HepG2 (cell line): Measurements from ENCODE around the gene HERC5. TPM values are rescaled to one million over a fixed set of nuclear protein-coding genes. Genes with fewer than 3 reads are reported as not detected.

Source experiments
- CEBPB ChIP-seq: IDR thresholded peaks from 2 replicates; pipeline ENCODE4 v1.6.1; 2011; ENCODE audit warnings: low read depth, low read length, improper control_type of control experiment, borderline replicate concordance
- DPF2 ChIP-seq: sonication (generic); formaldehyde crosslinking; IDR thresholded peaks from 2 replicates; pipeline ENCODE4 v1.4.0; 2020; ENCODE audit warnings: mild to moderate bottlenecking, low read depth, missing genetic modification reagents, borderline replicate concordance
- GMEB2 ChIP-seq: IDR thresholded peaks from 2 replicates; pipeline ENCODE4 v1.6.1; 2016; ENCODE audit warnings: missing biosample characterization, missing genetic modification reagents, low read depth
- HNF4G ChIP-seq, 2 experiments: sonication (generic) in 1 of 2; formaldehyde crosslinking in 1 of 2; IDR thresholded peaks; 2 replicates each; pipeline versions ENCODE4 v1.4.0 to v1.6.1; 2011 to 2020; ENCODE audit warnings: borderline replicate concordance in 2 of 2, low read depth in 2 of 2, mild to moderate bottlenecking in 2 of 2, low read length in 1 of 2, missing genetic modification reagents in 1 of 2, moderate library complexity in 1 of 2
- MAF1 ChIP-seq: sonication (generic); formaldehyde crosslinking; IDR thresholded peaks from 2 replicates; pipeline ENCODE4 v1.5.0; 2020; ENCODE audit warnings: missing genetic modification reagents, borderline replicate concordance
- NCOA5 ChIP-seq: sonication (generic); formaldehyde crosslinking; IDR thresholded peaks from 2 replicates; pipeline ENCODE4 v1.4.0; 2020; ENCODE audit warnings: missing genetic modification reagents
- NFAT5 ChIP-seq: sonication (generic); formaldehyde crosslinking; IDR thresholded peaks from 2 replicates; pipeline ENCODE4 v1.4.0; 2020; ENCODE audit warnings: missing genetic modification reagents
- PHB2 ChIP-seq: fragments of 450-650 bp; IDR thresholded peaks from 2 replicates; pipeline ENCODE4 v1.6.1; 2018; ENCODE audit not compliant: partially characterized antibody
- PHF21A ChIP-seq: sonication (generic); formaldehyde crosslinking; IDR thresholded peaks from 2 replicates; pipeline ENCODE4 v1.5.0; 2020; ENCODE audit warnings: mild to moderate bottlenecking, missing genetic modification reagents
- RFX1 ChIP-seq: fragments of 450-650 bp; IDR thresholded peaks from 2 replicates; pipeline ENCODE4 v1.6.1; 2017
- RFXAP ChIP-seq: sonication (generic); formaldehyde crosslinking; IDR thresholded peaks from 2 replicates; pipeline ENCODE4 v1.4.0; 2020; ENCODE audit warnings: missing genetic modification reagents, borderline replicate concordance
- SMAD3 ChIP-seq: sonication (generic); formaldehyde crosslinking; IDR thresholded peaks from 2 replicates; pipeline ENCODE4 v1.4.0; 2020; ENCODE audit warnings: missing genetic modification reagents
- SNAI1 ChIP-seq: sonication (generic); formaldehyde crosslinking; IDR thresholded peaks from 2 replicates; pipeline ENCODE4 v1.5.0; 2020; ENCODE audit warnings: mild to moderate bottlenecking, missing genetic modification reagents, borderline replicate concordance
- ZBTB20 ChIP-seq: sonication (generic); formaldehyde crosslinking; IDR thresholded peaks from 2 replicates; pipeline ENCODE4 v1.8.1; 2023; ENCODE audit warnings: missing genetic modification reagents, low read depth, mild to moderate bottlenecking, borderline replicate concordance
- ZNF704 ChIP-seq: sonication (generic); formaldehyde crosslinking; IDR thresholded peaks from 2 replicates; pipeline ENCODE4 v1.8.1; 2023; ENCODE audit warnings: mild to moderate bottlenecking, inconsistent platforms, moderate library complexity, missing genetic modification reagents, borderline replicate concordance
- ZNF878 ChIP-seq: sonication (generic); formaldehyde crosslinking; IDR thresholded peaks from 2 replicates; pipeline ENCODE4 v1.8.1; 2023; ENCODE audit warnings: mild to moderate bottlenecking, missing genetic modification reagents, moderate library complexity
- polyA plus RNA-seq, 8 experiments: library from polyadenylated mRNA; depleted of rRNA in 3 of 8; stranded (reverse) in 7 of 8; unstranded in 1 of 8; fragments of >200 nt; fragmentation: Illumina TruSeq in 4 of 8; extraction: Trizol in 4 of 8; gene quantifications; 2 replicates each; pipeline versions ENCODE4 v1.2.1 to v1.2.3, GENCODE V29; 2011 to 2016; ENCODE audit warnings: low read depth in 4 of 8, missing spikeins in 1 of 8, mixed read lengths in 1 of 8; ENCODE audit not compliant: insufficient read depth in 1 of 8
- total RNA-seq, 5 experiments: library from RNA; depleted of rRNA; stranded (reverse); fragments of >200 nt; fragmentation: Illumina TruSeq; extraction: Trizol; gene quantifications; 2 replicates each; pipeline ENCODE4 v1.2.3, GENCODE V29; 2016; ENCODE audit warnings: low read depth in 1 of 5
- TF ChIP-seq, protein P1 (sequence below): sonication (generic); formaldehyde crosslinking; IDR thresholded peaks from 2 replicates; pipeline ENCODE4 v1.8.0; 2022; ENCODE audit warnings: missing genetic modification reagents, mild to moderate bottlenecking, moderate library complexity, borderline replicate concordance

The HERC5 gene
- total and polyA plus RNA-seq, 2 of the 13 experiments (the other 11 are each of a cell fraction or from before 2014, with no cell fraction given), result 0.13 to 0.33 TPM

- TF ChIP-seq NFAT5 (CRISPR knock-in tag), result no peak
- TF ChIP-seq SMAD3 (CRISPR knock-in tag), result no peak
- no peak for TF ChIP-seq PHF21A (CRISPR knock-in tag)
- TF ChIP-seq DPF2 (CRISPR knock-in tag), result no peak
- 0 out of 2 replicates have a peak, but pooled peaks have one; percentile 35 for TF ChIP-seq SNAI1 (CRISPR knock-in tag)
- no peak for TF ChIP-seq NCOA5
- no peak for TF ChIP-seq ZNF878 (CRISPR knock-in tag)
- no peak; the same call in 1 of the 2 replicates for TF ChIP-seq RFXAP (CRISPR knock-in tag)
- 0 out of 2 replicates have a peak, but pooled peaks have one; percentile 12 for TF ChIP-seq HNF4G (IDR thresholded peaks at IDR 0.05; ENCODE audit: borderline replicate concordance, low read depth, low read length)
- TF ChIP-seq HNF4G (CRISPR knock-in tag; IDR thresholded peaks at IDR 0.05; ENCODE audit: borderline replicate concordance, low read depth), result no peak
- no peak for TF ChIP-seq RFX1
- 0 out of 2 replicates have a peak, but pooled peaks have one; percentile 29 for TF ChIP-seq MAF1 (CRISPR knock-in tag)
- no peak for TF ChIP-seq GMEB2
- TF ChIP-seq PHB2, result no peak
- no peak for TF ChIP-seq ZNF704 (CRISPR knock-in tag)
- TF ChIP-seq, protein P1, sequence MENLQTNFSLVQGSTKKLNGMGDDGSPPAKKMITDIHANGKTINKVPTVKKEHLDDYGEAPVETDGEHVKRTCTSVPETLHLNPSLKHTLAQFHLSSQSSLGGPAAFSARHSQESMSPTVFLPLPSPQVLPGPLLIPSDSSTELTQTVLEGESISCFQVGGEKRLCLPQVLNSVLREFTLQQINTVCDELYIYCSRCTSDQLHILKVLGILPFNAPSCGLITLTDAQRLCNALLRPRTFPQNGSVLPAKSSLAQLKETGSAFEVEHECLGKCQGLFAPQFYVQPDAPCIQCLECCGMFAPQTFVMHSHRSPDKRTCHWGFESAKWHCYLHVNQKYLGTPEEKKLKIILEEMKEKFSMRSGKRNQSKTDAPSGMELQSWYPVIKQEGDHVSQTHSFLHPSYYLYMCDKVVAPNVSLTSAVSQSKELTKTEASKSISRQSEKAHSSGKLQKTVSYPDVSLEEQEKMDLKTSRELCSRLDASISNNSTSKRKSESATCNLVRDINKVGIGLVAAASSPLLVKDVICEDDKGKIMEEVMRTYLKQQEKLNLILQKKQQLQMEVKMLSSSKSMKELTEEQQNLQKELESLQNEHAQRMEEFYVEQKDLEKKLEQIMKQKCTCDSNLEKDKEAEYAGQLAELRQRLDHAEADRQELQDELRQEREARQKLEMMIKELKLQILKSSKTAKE, result no peak
- TF ChIP-seq CEBPB, result no peak
- TF ChIP-seq ZBTB20 (CRISPR knock-in tag), result no peak
Measured at GRCh38 chr4:88522702-88523324, 65.9 kb downstream of the HERC5 start (continued).
